ENCODE data around the gene FAF2. TPM values are rescaled to one million over a fixed set of nuclear protein-coding genes. Genes with fewer than 3 reads are reported as not detected.

Gene FAF2
- total and polyA plus RNA-seq, 7 experiments from 2014 or later = 11.8 to 43.2 (median 30.9) TPM

GRCh38 chr5:176540956-176541337 lies 92.8 kb downstream of the FAF2 start:
- Histone ChIP-seq H3K4me3 (ENCODE audit: low read length) (peak overlapping the region; percentile 86), H3K4me1 (ENCODE audit: control insufficient read depth in 2 of 2, insufficient read depth in 2 of 2, low read length in 2 of 2) (peaks cover 50 to 58% of the 10 kb centered on the region in 2 donors), H3K36me3 (ENCODE audit: control insufficient read depth in 2 of 3, insufficient read depth in 3 of 3, low read length in 3 of 3) (peaks cover 0 to 14% (median 0%) of the 10 kb centered on the region in 3 experiments), H3K27ac (ENCODE audit: low read depth, low read length) (peak overlapping the region; percentile 83), H3K9me3 (ENCODE audit: control insufficient read depth in 2 of 3, low read length in 3 of 3) (no peaks in the 10 kb centered on the region), H3K27me3 (ENCODE audit: control insufficient read depth in 2 of 2, insufficient read depth in 2 of 2, low read length in 2 of 2) (no peaks in the 10 kb centered on the region)
- ChIA-PET POLR2A (interaction anchor here (1.0 to 11.7 kb wide), 5 partner anchors 12 to 125 kb away, joined by 3 to 251 read pairs (median 31); partner anchors contain the start of genes CLTB and FAF2), CTCF (interaction anchor here (0.6 to 1.9 kb wide), 2 partner anchors 11 to 124 kb away, joined by 3 to 8 read pairs; partner anchors contain the start of gene CLTB)
- H3K9me3 Mint-ChIP-seq = peaks cover 0 to 5% (median 0%) of the 10 kb centered on the region in 11 donors
- H3K4me1 Mint-ChIP-seq = peaks cover 49 to 72% (median 64%) of the 10 kb centered on the region in 7 donors
- peaks cover 0 to 5% (median 0%) of the 10 kb centered on the region in 5 donors for H3K36me3 Mint-ChIP-seq
- no peak for DNase-seq
- intact Hi-C loops (cut with micrococcal nuclease) = loop anchor here (1.0 to 5.0 kb wide), 2 partner anchors 34 to 93 kb away; partner anchors contain the start of gene FAF2 (in 2 of the 2)
- no peak for ATAC-seq
- no peaks in the 10 kb centered on the region for H3K27me3 Mint-ChIP-seq
- peak overlapping the region; percentile 86 to 97 (median 92) for H3K4me3 Mint-ChIP-seq
- H3K27ac Mint-ChIP-seq = peak overlapping the region; percentile 93 to 100 (median 99)

GRCh38 chr5:176541338-176542134 lies 93.4 kb downstream of the FAF2 start:
- Mint-ChIP-seq H3K4me1 (peaks cover 49 to 77% (median 69%) of the 10 kb centered on the region in 7 donors), H3K27ac (peak overlapping the region; percentile 93 to 100 (median 99)), H3K9me3 (peaks cover 0 to 5% (median 0%) of the 10 kb centered on the region in 11 donors), H3K36me3 (peaks cover 0 to 7% (median 0%) of the 10 kb centered on the region in 5 donors), H3K27me3 (no peaks in the 10 kb centered on the region), H3K4me3 (peak overlapping the region; percentile 86 to 97 (median 92))
- POLR2A ChIA-PET = interaction anchor here (1.0 to 11.7 kb wide), 8 partner anchors 11 to 180 kb away, joined by 3 to 251 read pairs (median 6); partner anchors contain the start of genes CLTB, FAF2 and KIAA1191
- peak overlapping the region; percentile 86 for H3K4me3 ChIP-seq (ENCODE audit: low read length)
- peak; percentile 44 to 80 (median 73) for DNase-seq
- CTCF ChIA-PET = interaction anchor here (0.6 to 1.4 kb wide), 2 partner anchors 33 to 125 kb away, joined by 3 to 4 read pairs; partner anchors contain the start of gene CLTB
- no peak for ATAC-seq
- no peaks in the 10 kb centered on the region for H3K9me3 ChIP-seq (ENCODE audit: control insufficient read depth in 2 of 3, low read length in 3 of 3)
- peak overlapping the region; percentile 83 for H3K27ac ChIP-seq (ENCODE audit: low read depth, low read length)
- peaks cover 50 to 58% of the 10 kb centered on the region in 2 donors for H3K4me1 ChIP-seq (ENCODE audit: control insufficient read depth in 2 of 2, insufficient read depth in 2 of 2, low read length in 2 of 2)
- intact Hi-C loops (cut with micrococcal nuclease) = loop anchor here (1.0 to 5.0 kb wide), 5 partner anchors 17 to 125 kb away; partner anchors contain the start of genes FAF2 (in 2 of the 2) and CLTB (in 1 of the 2)
- no peaks in the 10 kb centered on the region for H3K27me3 ChIP-seq (ENCODE audit: control insufficient read depth in 2 of 2, insufficient read depth in 2 of 2, low read length in 2 of 2)
- peaks cover 0 to 8% (median 0%) of the 10 kb centered on the region in 3 experiments for H3K36me3 ChIP-seq (ENCODE audit: control insufficient read depth in 2 of 3, insufficient read depth in 3 of 3, low read length in 3 of 3)

GRCh38 chr5:176542135-176542595 lies 94.0 kb downstream of the FAF2 start:
- H3K4me3 Mint-ChIP-seq = peak overlapping the region; percentile 86 to 97 (median 92)
- Histone ChIP-seq H3K4me3 (ENCODE audit: low read length) (peak overlapping the region; percentile 86), H3K36me3 (ENCODE audit: control insufficient read depth in 2 of 3, insufficient read depth in 3 of 3, low read length in 3 of 3) (peaks cover 0 to 3% (median 0%) of the 10 kb centered on the region in 3 experiments), H3K27me3 (ENCODE audit: control insufficient read depth in 2 of 2, insufficient read depth in 2 of 2, low read length in 2 of 2) (no peaks in the 10 kb centered on the region), H3K27ac (ENCODE audit: low read depth, low read length) (peak overlapping the region; percentile 83), H3K9me3 (ENCODE audit: control insufficient read depth in 2 of 3, low read length in 3 of 3) (no peaks in the 10 kb centered on the region), H3K4me1 (ENCODE audit: control insufficient read depth in 2 of 2, insufficient read depth in 2 of 2, low read length in 2 of 2) (peaks cover 50 to 58% of the 10 kb centered on the region in 2 donors)
- peak overlapping the region; percentile 93 to 100 (median 99) for H3K27ac Mint-ChIP-seq
- no peaks in the 10 kb centered on the region for H3K27me3 Mint-ChIP-seq
- peaks cover 0 to 7% (median 0%) of the 10 kb centered on the region in 5 donors for H3K36me3 Mint-ChIP-seq
- POLR2A ChIA-PET = interaction anchor here (0.8 to 11.7 kb wide), 11 partner anchors 11 to 180 kb away, joined by 3 to 251 read pairs (median 6); partner anchors contain the start of genes CLTB, FAF2 and KIAA1191
- peaks cover 0 to 5% (median 0%) of the 10 kb centered on the region in 11 donors for H3K9me3 Mint-ChIP-seq
- CTCF ChIA-PET = interaction anchor here (1.0 to 2.7 kb wide), 9 partner anchors 8 to 126 kb away, joined by 3 to 15 read pairs (median 5); partner anchors contain the start of genes CLTB and FAF2
- peaks cover 49 to 77% (median 69%) of the 10 kb centered on the region in 7 donors for H3K4me1 Mint-ChIP-seq
- intact Hi-C loops (cut with micrococcal nuclease) = loop anchor here (1.0 to 5.0 kb wide), 4 partner anchors 17 to 126 kb away; partner anchors contain the start of gene CLTB (in 1 of the 2)
- ATAC-seq = no peak
- DNase-seq = peak; percentile 41 to 77 (median 66)

GRCh38 chr5:176542596-176543427 lies 94.6 kb downstream of the FAF2 start:
- Histone ChIP-seq H3K4me1 (ENCODE audit: control insufficient read depth in 2 of 2, insufficient read depth in 2 of 2, low read length in 2 of 2) (peaks cover 50 to 58% of the 10 kb centered on the region in 2 donors), H3K27ac (ENCODE audit: low read depth, low read length) (peak overlapping the region; percentile 88), H3K27me3 (ENCODE audit: control insufficient read depth in 2 of 2, insufficient read depth in 2 of 2, low read length in 2 of 2) (no peaks in the 10 kb centered on the region), H3K9me3 (ENCODE audit: control insufficient read depth in 2 of 3, low read length in 3 of 3) (no peaks in the 10 kb centered on the region), H3K4me3 (ENCODE audit: low read length) (peak overlapping the region; percentile 86), H3K36me3 (ENCODE audit: control insufficient read depth in 2 of 3, insufficient read depth in 3 of 3, low read length in 3 of 3) (no peaks in the 10 kb centered on the region)
- intact Hi-C loops (cut with micrococcal nuclease) = loop anchor here (1.0 to 5.0 kb wide), 8 partner anchors 8 to 154 kb away; partner anchors contain the start of genes CLTB (in 1 of the 2) and TSPAN17 (in 1 of the 2)
- Mint-ChIP-seq H3K9me3 (no peaks in the 10 kb centered on the region), H3K27me3 (no peaks in the 10 kb centered on the region), H3K36me3 (peaks cover 0 to 7% (median 0%) of the 10 kb centered on the region in 5 donors), H3K4me3 (peak overlapping the region; percentile 90 to 97 (median 93)), H3K27ac (peak overlapping the region; percentile 93 to 100 (median 99)), H3K4me1 (peaks cover 49 to 82% (median 74%) of the 10 kb centered on the region in 7 donors)
- DNase-seq (peak in 2 of 9 donors; percentile 30 to 52), ATAC-seq (peak; percentile 44)
- ChIA-PET POLR2A (interaction anchor here (0.6 to 11.7 kb wide), 18 partner anchors 10 to 181 kb away, joined by 3 to 251 read pairs (median 4); partner anchors contain the start of genes CLTB, FAF2 and KIAA1191), CTCF (interaction anchor here (0.7 to 2.7 kb wide), 14 partner anchors 9 to 126 kb away, joined by 3 to 15 read pairs (median 4); partner anchors contain the start of genes CLTB and FAF2)

GRCh38 chr5:176543428-176544182 lies 95.4 kb downstream of the FAF2 start:
- peak; percentile 60 to 84 (median 72) for DNase-seq
- Histone ChIP-seq H3K4me3 (ENCODE audit: low read length) (peak overlapping the region; percentile 75), H3K9me3 (ENCODE audit: control insufficient read depth in 2 of 3, low read length in 3 of 3) (no peaks in the 10 kb centered on the region), H3K27me3 (ENCODE audit: control insufficient read depth in 2 of 2, insufficient read depth in 2 of 2, low read length in 2 of 2) (no peaks in the 10 kb centered on the region), H3K27ac (ENCODE audit: low read depth, low read length) (peak overlapping the region; percentile 88), H3K36me3 (ENCODE audit: control insufficient read depth in 2 of 3, insufficient read depth in 3 of 3, low read length in 3 of 3) (no peaks in the 10 kb centered on the region), H3K4me1 (ENCODE audit: control insufficient read depth in 2 of 2, insufficient read depth in 2 of 2, low read length in 2 of 2) (peaks cover 46 to 51% of the 10 kb centered on the region in 2 donors)
- ChIA-PET POLR2A (interaction anchor here (0.6 to 11.7 kb wide), 17 partner anchors 9 to 182 kb away, joined by 3 to 251 read pairs (median 6); partner anchors contain the start of genes CLTB, FAF2 and KIAA1191), CTCF (interaction anchor here (0.7 to 2.7 kb wide), 12 partner anchors 10 to 127 kb away, joined by 3 to 15 read pairs (median 4); partner anchors contain the start of genes CLTB and FAF2)
- Mint-ChIP-seq H3K4me3 (peak overlapping the region; percentile 90 to 96 (median 94)), H3K36me3 (peaks cover 0 to 7% (median 0%) of the 10 kb centered on the region in 5 donors), H3K27ac (peak overlapping the region; percentile 80 to 97 (median 94)), H3K27me3 (no peaks in the 10 kb centered on the region), H3K9me3 (no peaks in the 10 kb centered on the region), H3K4me1 (peaks cover 41 to 76% (median 69%) of the 10 kb centered on the region in 7 donors)
- intact Hi-C loops (cut with micrococcal nuclease) = loop anchor here (1.0 to 5.0 kb wide), 9 partner anchors 8 to 154 kb away; partner anchors contain the start of gene TSPAN17 (in 1 of the 2)
- ATAC-seq = peak; percentile 79

Measured in naive thymus-derived CD4-positive, alpha-beta T cell (primary cell).